ENCODE results near the gene KNDC1.
"Not testable (repeated sequence)": the region's sequence is repeated elsewhere in the genome, so short reads cannot be mapped to it uniquely, and the experiment has no call there.

KNDC1 gene

DNA sequence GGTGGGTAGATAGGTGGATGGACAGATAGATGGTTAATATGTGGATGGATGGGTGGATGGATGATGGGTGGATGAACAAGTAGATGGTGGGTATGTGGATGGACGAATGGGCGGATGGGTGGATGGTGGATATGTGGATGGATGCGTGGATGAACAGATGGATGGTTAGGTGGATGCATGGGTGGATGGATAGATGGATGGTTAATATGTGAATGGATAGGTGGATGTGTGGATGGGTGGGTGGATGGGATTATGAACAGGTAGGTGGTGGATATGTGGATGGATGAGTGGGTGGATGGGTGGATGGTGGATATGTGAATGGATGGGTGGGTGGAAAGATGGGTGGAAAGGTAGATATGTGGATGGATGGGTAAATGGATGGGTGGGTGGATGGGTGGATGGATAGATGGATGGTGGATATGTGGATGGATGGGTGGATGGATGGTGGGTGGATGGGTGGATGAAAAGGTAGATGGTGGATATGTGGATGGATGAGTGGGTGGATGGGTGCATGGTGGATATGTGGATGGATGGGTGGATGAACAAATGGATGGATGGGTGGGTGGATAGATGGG lies 14.8 kb downstream of the KNDC1 start:
- DNase-seq (ENCODE audit: low read depth, low spot score): no peak

GRCh38 chr10:133175624-133176023 lies 15.6 kb downstream of the KNDC1 start:
- not testable (repeated sequence) for H3K9ac ChIP-seq (ENCODE audit: insufficient read length); H3K4me3 ChIP-seq; H3K27ac ChIP-seq; DNase-seq (ENCODE audit: low read depth, low spot score); H3K36me3 ChIP-seq (ENCODE audit: insufficient read depth, low read length); H3K9me3 ChIP-seq (ENCODE audit: low read depth, low read length)

More for the DNA sequence above, 14.8 kb downstream of the KNDC1 start:
- no peak overlapping the region for H3K27ac ChIP-seq
- no peaks in the 10 kb centered on the region for H3K36me3 ChIP-seq (ENCODE audit: insufficient read depth, low read length)
- H3K9me3 ChIP-seq (ENCODE audit: low read depth, low read length): no peaks in the 10 kb centered on the region
- H3K4me3 ChIP-seq: no peak overlapping the region
- no peak overlapping the region for H3K9ac ChIP-seq (ENCODE audit: insufficient read length)
- TF ChIP-seq POLR2AphosphoS5 (IDR thresholded peaks at IDR 0.05; ENCODE audit: borderline replicate concordance, low read depth, low read length): no peak
- no peak for TF ChIP-seq FOXP2 (optimal IDR thresholded peaks at IDR 0.05; ENCODE audit: control extremely low read depth, extremely low read length, insufficient read depth)
- no peak for TF ChIP-seq EZH2 (IDR thresholded peaks at IDR 0.05)

GRCh38 chr10:133176546-133176945 lies 16.5 kb downstream of the KNDC1 start:
- Histone ChIP-seq H3K9me3 (ENCODE audit: low read depth, low read length) (no peaks in the 10 kb centered on the region), H3K27ac (no peak overlapping the region), H3K36me3 (ENCODE audit: insufficient read depth, low read length) (no peaks in the 10 kb centered on the region), H3K9ac (ENCODE audit: insufficient read length) (no peak overlapping the region), H3K4me3 (no peak overlapping the region)
- no peak for DNase-seq (ENCODE audit: low read depth, low spot score)
- no peak for TF ChIP-seq FOXP2 (optimal IDR thresholded peaks at IDR 0.05; ENCODE audit: control extremely low read depth, extremely low read length, insufficient read depth)

DNA sequence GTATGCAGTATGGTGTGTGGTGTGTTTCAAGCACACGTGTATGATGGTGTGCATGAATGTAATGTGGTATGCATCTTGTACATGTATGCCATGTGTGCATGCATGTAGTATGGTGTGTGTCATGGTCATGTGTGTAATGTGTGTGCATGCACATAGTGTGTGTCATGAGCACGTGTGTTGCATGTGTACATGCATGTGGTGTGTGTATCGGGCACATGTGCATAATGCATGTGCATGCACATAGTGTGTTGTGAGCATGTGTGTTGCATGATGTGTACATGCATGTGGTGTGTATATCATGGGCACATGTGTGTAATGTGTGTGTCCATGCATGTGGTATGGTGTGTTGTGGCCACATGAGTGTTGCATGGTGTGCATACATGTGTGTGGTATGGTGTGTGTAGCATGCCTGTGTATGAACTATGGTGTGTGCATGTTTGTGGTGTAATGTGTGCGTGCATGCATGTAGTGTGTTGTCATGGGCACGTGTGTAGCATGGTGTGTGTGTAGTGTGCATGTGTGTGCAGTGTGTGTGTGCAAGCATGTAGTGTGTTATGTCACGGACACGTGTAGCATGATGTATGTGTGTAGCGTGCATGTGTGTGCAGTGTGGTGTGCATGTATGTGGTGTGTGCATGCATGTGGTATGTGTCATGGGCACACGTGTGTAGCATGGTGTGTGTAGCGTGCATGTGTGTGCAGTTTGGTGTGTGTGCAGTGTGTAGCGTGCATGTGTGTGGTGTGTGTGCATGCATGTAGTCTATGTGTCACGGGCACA lies 17.6 kb downstream of the KNDC1 start:
- TF ChIP-seq POLR2AphosphoS5 (IDR thresholded peaks at IDR 0.05; ENCODE audit: borderline replicate concordance, low read depth, low read length) (no peak), EZH2 (IDR thresholded peaks at IDR 0.05) (no peak), FOXP2 (optimal IDR thresholded peaks at IDR 0.05; ENCODE audit: control extremely low read depth, extremely low read length, insufficient read depth) (no peak)
- H3K9me3 ChIP-seq (ENCODE audit: low read depth, low read length): no peaks in the 10 kb centered on the region
- no peak for DNase-seq (ENCODE audit: low read depth, low spot score)
- no peak overlapping the region for H3K4me3 ChIP-seq
- no peaks in the 10 kb centered on the region for H3K36me3 ChIP-seq (ENCODE audit: insufficient read depth, low read length)
- H3K9ac ChIP-seq (ENCODE audit: insufficient read length): no peak overlapping the region
- no peak overlapping the region for H3K27ac ChIP-seq

DNA sequence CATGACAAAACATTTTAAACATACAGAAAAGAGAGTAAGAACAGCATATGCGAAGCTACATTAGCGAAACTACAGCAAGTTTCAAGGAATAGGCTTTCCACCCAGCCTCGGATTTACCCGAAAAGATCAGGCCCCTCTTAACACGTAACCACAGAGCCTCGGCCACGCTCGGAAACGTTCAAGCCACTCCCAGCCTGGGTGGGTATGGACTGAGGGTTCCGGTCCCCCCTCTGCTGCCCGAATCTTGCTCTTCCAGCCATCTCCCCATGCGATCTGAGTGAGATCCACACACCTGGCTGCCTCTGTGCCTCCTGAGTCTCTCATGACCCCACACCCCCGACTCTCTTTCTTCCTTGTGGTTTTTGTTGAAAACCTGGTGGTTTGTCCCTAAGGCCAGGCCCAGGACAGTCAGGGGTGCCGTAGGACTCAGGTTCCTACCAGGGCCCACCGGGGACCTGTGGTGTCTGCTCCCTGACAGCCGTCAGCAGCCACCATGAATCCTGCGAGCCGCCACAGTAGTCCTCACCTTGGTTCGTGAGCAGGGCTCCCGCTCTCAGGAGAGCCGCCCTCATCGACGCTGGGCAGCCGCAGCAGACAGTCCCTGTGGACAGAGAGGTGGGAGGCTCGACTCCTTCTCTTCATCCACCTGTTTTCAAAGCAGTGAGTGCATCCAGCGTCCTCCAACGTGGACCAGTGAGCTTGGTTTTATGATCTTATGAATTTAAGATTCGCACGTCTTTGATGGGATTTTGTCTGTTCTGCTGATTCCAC lies 18.5 kb downstream of the KNDC1 start:
- TF ChIP-seq EZH2 (IDR thresholded peaks at IDR 0.05) (no peak), FOXP2 (optimal IDR thresholded peaks at IDR 0.05; ENCODE audit: control extremely low read depth, extremely low read length, insufficient read depth) (no peak), POLR2AphosphoS5 (IDR thresholded peaks at IDR 0.05; ENCODE audit: borderline replicate concordance, low read depth, low read length) (no peak)
- no peak for DNase-seq (ENCODE audit: low read depth, low spot score)
- Histone ChIP-seq H3K9ac (ENCODE audit: insufficient read length) (no peak overlapping the region), H3K27ac (no peak overlapping the region), H3K4me3 (no peak overlapping the region), H3K9me3 (ENCODE audit: low read depth, low read length) (no peaks in the 10 kb centered on the region), H3K36me3 (ENCODE audit: insufficient read depth, low read length) (no peaks in the 10 kb centered on the region)

DNA sequence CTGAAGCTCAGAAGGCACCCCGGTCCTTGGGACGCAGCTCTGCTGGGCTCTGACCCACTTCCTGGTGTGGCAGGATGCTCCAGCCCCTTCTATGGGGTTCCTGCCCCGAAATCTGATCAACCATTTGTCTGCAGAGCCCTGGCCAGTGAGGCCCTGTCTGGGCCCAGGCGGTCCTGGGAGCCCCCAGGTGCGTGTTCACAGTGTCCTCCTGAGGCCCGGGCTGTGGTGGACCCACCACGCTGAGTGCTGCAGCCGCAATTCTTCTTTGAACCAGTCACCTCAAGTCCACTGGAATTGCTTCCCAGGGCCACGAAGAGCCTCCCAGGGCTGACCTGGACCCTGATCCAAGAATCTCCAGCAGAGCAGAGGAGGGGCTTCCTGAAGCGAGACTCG lies 19.1 kb downstream of the KNDC1 start:
- TF ChIP-seq FOXP2 (optimal IDR thresholded peaks at IDR 0.05; ENCODE audit: control extremely low read depth, extremely low read length, insufficient read depth) (no peak), EZH2 (IDR thresholded peaks at IDR 0.05) (no peak), POLR2AphosphoS5 (IDR thresholded peaks at IDR 0.05; ENCODE audit: borderline replicate concordance, low read depth, low read length) (no peak)
- Histone ChIP-seq H3K36me3 (ENCODE audit: insufficient read depth, low read length) (no peaks in the 10 kb centered on the region), H3K4me3 (no peak overlapping the region), H3K27ac (no peak overlapping the region), H3K9ac (ENCODE audit: insufficient read length) (no peak overlapping the region), H3K9me3 (ENCODE audit: low read depth, low read length) (no peaks in the 10 kb centered on the region)
- DNase-seq (ENCODE audit: low read depth, low spot score): no peak

DNA sequence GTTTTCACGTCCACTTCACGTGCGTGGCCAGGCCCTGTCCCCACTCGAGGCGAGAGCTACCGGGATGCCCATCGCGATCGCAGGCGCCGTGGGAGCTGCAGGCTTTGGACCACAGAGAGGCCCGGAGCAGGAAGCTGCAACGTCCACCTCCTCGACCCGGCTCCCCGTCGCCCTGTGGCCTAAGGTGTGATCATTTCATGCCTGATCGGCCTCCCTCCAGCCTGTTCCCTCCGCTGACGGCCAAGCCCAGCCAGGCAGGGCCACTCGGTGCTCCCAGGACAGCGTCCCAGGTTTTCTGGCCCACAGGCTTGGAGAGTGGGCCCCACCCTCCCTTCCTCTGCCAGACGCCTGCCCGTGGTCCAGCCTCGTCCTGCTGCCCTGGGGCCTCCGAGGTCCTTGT lies 19.6 kb downstream of the KNDC1 start:
- no peak overlapping the region for H3K9ac ChIP-seq (ENCODE audit: insufficient read length)
- H3K27ac ChIP-seq: no peak overlapping the region
- H3K36me3 ChIP-seq (ENCODE audit: insufficient read depth, low read length): no peaks in the 10 kb centered on the region
- no peak for TF ChIP-seq POLR2AphosphoS5 (IDR thresholded peaks at IDR 0.05; ENCODE audit: borderline replicate concordance, low read depth, low read length)
- TF ChIP-seq FOXP2 (optimal IDR thresholded peaks at IDR 0.05; ENCODE audit: control extremely low read depth, extremely low read length, insufficient read depth): no peak
- no peak for TF ChIP-seq EZH2 (IDR thresholded peaks at IDR 0.05)
- no peak for DNase-seq (ENCODE audit: low read depth, low spot score)
- no peaks in the 10 kb centered on the region for H3K9me3 ChIP-seq (ENCODE audit: low read depth, low read length)
- no peak overlapping the region for H3K4me3 ChIP-seq

GRCh38 chr10:133180192-133180964 lies 20.4 kb downstream of the KNDC1 start:
- no peak for TF ChIP-seq POLR2AphosphoS5 (IDR thresholded peaks at IDR 0.05; ENCODE audit: borderline replicate concordance, low read depth, low read length)
- no peak for TF ChIP-seq FOXP2 (optimal IDR thresholded peaks at IDR 0.05; ENCODE audit: control extremely low read depth, extremely low read length, insufficient read depth)
- TF ChIP-seq EZH2 (IDR thresholded peaks at IDR 0.05): no peak
- no peak overlapping the region for H3K9ac ChIP-seq (ENCODE audit: insufficient read length)
- H3K36me3 ChIP-seq (ENCODE audit: insufficient read depth, low read length): no peaks in the 10 kb centered on the region
- DNase-seq (ENCODE audit: low read depth, low spot score): no peak
- H3K9me3 ChIP-seq (ENCODE audit: low read depth, low read length): no peaks in the 10 kb centered on the region
- no peak overlapping the region for H3K4me3 ChIP-seq
- H3K27ac ChIP-seq: no peak overlapping the region

Data from SK-N-MC (cell line).